Activated T-cell treated with anti-CD3 and anti-CD28 coated beads, Interleukin-2, amount 50 U/mL, for 24 hours (primary cell): ENCODE data around the gene CATSPERZ.

Experiments
- DNase-seq: peaks from one replicate; pipeline ENCODE4 v3.0.0-alpha.2; 2020
- H3K27ac Mint-ChIP-seq: 2 replicates; pipeline ENCODE4 v1.8.0; 2020; ENCODE audit warnings: mild to moderate bottlenecking, mixed read lengths
- H3K27me3 Mint-ChIP-seq: 2 replicates; pipeline ENCODE4 v1.8.0; 2020; ENCODE audit warnings: mixed read lengths
- H3K36me3 Mint-ChIP-seq: 2 replicates; pipeline ENCODE4 v1.8.0; 2020; ENCODE audit warnings: low read depth, mixed read lengths
- H3K4me1 Mint-ChIP-seq: 2 replicates; pipeline ENCODE4 v1.8.0; 2020; ENCODE audit warnings: low read depth, mixed read lengths
- H3K4me3 Mint-ChIP-seq: 2 replicates; pipeline ENCODE4 v1.8.0; 2020; ENCODE audit warnings: mild to moderate bottlenecking, moderate library complexity, mixed read lengths
- H3K9me3 Mint-ChIP-seq: 2 replicates; pipeline ENCODE4 v1.8.0; 2020; ENCODE audit warnings: mixed read lengths

The CATSPERZ gene

GRCh38 chr11:64288353-64288750, 11.8 kb upstream of the CATSPERZ start:
- Mint-ChIP-seq H3K36me3 (peaks cover 3% of the 10 kb centered on the region), H3K4me3 (no peak overlapping the region), H3K4me1 (peaks cover 18% of the 10 kb centered on the region), H3K9me3 (no peaks in the 10 kb centered on the region), H3K27me3 (peaks cover 22% of the 10 kb centered on the region), H3K27ac (no peak overlapping the region)
- no peak for DNase-seq

GRCh38 chr11:64289002-64289564, 11.1 kb upstream of the CATSPERZ start:
- peaks cover 30% of the 10 kb centered on the region for H3K27me3 Mint-ChIP-seq
- no peak overlapping the region for H3K27ac Mint-ChIP-seq
- H3K9me3 Mint-ChIP-seq = no peaks in the 10 kb centered on the region
- peaks cover 3% of the 10 kb centered on the region for H3K36me3 Mint-ChIP-seq
- DNase-seq = no peak
- H3K4me3 Mint-ChIP-seq = no peak overlapping the region
- peaks cover 15% of the 10 kb centered on the region for H3K4me1 Mint-ChIP-seq

- H3K4me1 Mint-ChIP-seq = peaks cover 13% of the 10 kb centered on the region
- H3K9me3 Mint-ChIP-seq = no peaks in the 10 kb centered on the region
- H3K4me3 Mint-ChIP-seq = no peak overlapping the region
- H3K27me3 Mint-ChIP-seq = peaks cover 43% of the 10 kb centered on the region
- H3K27ac Mint-ChIP-seq = no peak overlapping the region
- no peaks in the 10 kb centered on the region for H3K36me3 Mint-ChIP-seq
- no peak for DNase-seq
Measured at GRCh38 chr11:64290352-64291261, 9.6 kb upstream of the CATSPERZ start.

GRCh38 chr11:64291262-64291751, 8.9 kb upstream of the CATSPERZ start, which contains the start of gene KCNK4:
TSS of gene KCNK4 (plus strand) at chr11:64291302. CDS start at chr11:64293019, 1,717 bp downstream.
- no peaks in the 10 kb centered on the region for H3K9me3 Mint-ChIP-seq
- H3K27me3 Mint-ChIP-seq = peaks cover 50% of the 10 kb centered on the region
- no peak for DNase-seq
- no peak within 1 kb of the TSS for H3K27ac Mint-ChIP-seq
- H3K4me3 Mint-ChIP-seq = no peak within 1 kb of the TSS
- H3K4me1 Mint-ChIP-seq = peaks cover 11% of the 10 kb centered on the region
- H3K36me3 Mint-ChIP-seq = no peaks in the 10 kb centered on the region

GRCh38 chr11:64291752-64292459, 8.3 kb upstream of the CATSPERZ start:
- H3K9me3 Mint-ChIP-seq = no peaks in the 10 kb centered on the region
- DNase-seq = peak; percentile 46
- no peak overlapping the region for H3K27ac Mint-ChIP-seq
- H3K36me3 Mint-ChIP-seq = no peaks in the 10 kb centered on the region
- H3K27me3 Mint-ChIP-seq = peaks cover 56% of the 10 kb centered on the region
- H3K4me1 Mint-ChIP-seq = peaks cover 5% of the 10 kb centered on the region
- peak overlapping the region; percentile 47 for H3K4me3 Mint-ChIP-seq

GRCh38 chr11:64292460-64293254, 7.5 kb upstream of the CATSPERZ start:
- Mint-ChIP-seq H3K27me3 (peaks cover 63% of the 10 kb centered on the region), H3K4me1 (peaks cover 7% of the 10 kb centered on the region), H3K9me3 (no peaks in the 10 kb centered on the region), H3K27ac (no peak overlapping the region), H3K36me3 (no peaks in the 10 kb centered on the region), H3K4me3 (peak overlapping the region; percentile 47)
- DNase-seq = no peak

- no peak overlapping the region for H3K27ac Mint-ChIP-seq
- H3K9me3 Mint-ChIP-seq = no peaks in the 10 kb centered on the region
- peaks cover 84% of the 10 kb centered on the region for H3K27me3 Mint-ChIP-seq
- no peak overlapping the region for H3K4me3 Mint-ChIP-seq
- H3K36me3 Mint-ChIP-seq = no peaks in the 10 kb centered on the region
- DNase-seq = no peak
- H3K4me1 Mint-ChIP-seq = peaks cover 12% of the 10 kb centered on the region
Measured at GRCh38 chr11:64294774-64295173, 5.4 kb upstream of the CATSPERZ start.

- Mint-ChIP-seq H3K4me3 (no peak overlapping the region), H3K36me3 (no peaks in the 10 kb centered on the region), H3K27ac (no peak overlapping the region), H3K27me3 (peaks cover 88% of the 10 kb centered on the region), H3K9me3 (no peaks in the 10 kb centered on the region), H3K4me1 (peaks cover 19% of the 10 kb centered on the region)
- DNase-seq = no peak
Measured at GRCh38 chr11:64295760-64296159, 4.4 kb upstream of the CATSPERZ start.

GRCh38 chr11:64296236-64296635, 3.9 kb upstream of the CATSPERZ start:
- no peaks in the 10 kb centered on the region for H3K36me3 Mint-ChIP-seq
- no peak overlapping the region for H3K4me3 Mint-ChIP-seq
- H3K27me3 Mint-ChIP-seq = peaks cover 87% of the 10 kb centered on the region

GRCh38 chr11:64296830-64297698, 3.1 kb upstream of the CATSPERZ start:
- Mint-ChIP-seq H3K9me3 (no peaks in the 10 kb centered on the region), H3K27me3 (peaks cover 92% of the 10 kb centered on the region), H3K27ac (no peak overlapping the region), H3K36me3 (no peaks in the 10 kb centered on the region), H3K4me3 (no peak overlapping the region), H3K4me1 (peaks cover 22% of the 10 kb centered on the region)
- no peak for DNase-seq

More at GRCh38 chr11:64296236-64296635, 3.9 kb upstream of the CATSPERZ start:
- Mint-ChIP-seq H3K4me1 (peaks cover 22% of the 10 kb centered on the region), H3K27ac (no peak overlapping the region), H3K9me3 (no peaks in the 10 kb centered on the region)
- DNase-seq = no peak

- Mint-ChIP-seq H3K36me3 (no peaks in the 10 kb centered on the region), H3K4me1 (peaks cover 22% of the 10 kb centered on the region), H3K4me3 (no peak overlapping the region), H3K27me3 (peaks cover 87% of the 10 kb centered on the region), H3K9me3 (no peaks in the 10 kb centered on the region), H3K27ac (no peak overlapping the region)
- DNase-seq = no peak
Measured at GRCh38 chr11:64297699-64298358, 2.3 kb upstream of the CATSPERZ start.

GRCh38 chr11:64298966-64299846, 952 bp upstream of the CATSPERZ start:
- no peaks in the 10 kb centered on the region for H3K36me3 Mint-ChIP-seq
- H3K4me3 Mint-ChIP-seq = peak overlapping the region; percentile 54
- peaks cover 28% of the 10 kb centered on the region for H3K4me1 Mint-ChIP-seq
- peaks cover 76% of the 10 kb centered on the region for H3K27me3 Mint-ChIP-seq
- DNase-seq = no peak
- H3K27ac Mint-ChIP-seq = no peak overlapping the region
- no peaks in the 10 kb centered on the region for H3K9me3 Mint-ChIP-seq
